ENCODE results near the gene ACBD4. TPM values are rescaled to one million over a fixed set of nuclear protein-coding genes. Genes with fewer than 3 reads are reported as not detected.

ACBD4 gene
- total RNA-seq, 6 donors from 2014 or later: 9.7 to 68.1 (median 23.4) TPM

GRCh38 chr17:45125509-45125908, 10.0 kb upstream of the ACBD4 start:
- TF ChIP-seq EP300 (IDR thresholded peaks at IDR 0.05): no peak
- ATAC-seq (ENCODE audit: low FRiP score in 2 of 2): no peak
- Histone ChIP-seq H3K4me1 (peaks cover 49 to 64% (median 52%) of the 10 kb centered on the region in 4 donors), H3K36me3 (peaks cover 0 to 7% (median 0%) of the 10 kb centered on the region in 4 donors), H3K27ac (no peak overlapping the region), H3K4me3 (no peak overlapping the region), H3K27me3 (no peaks in the 10 kb centered on the region), H3K9me3 (no peaks in the 10 kb centered on the region)
- DNase-seq: no peak
- WGBS, 2 donors: 98 to 99% methylated on average over 8 of the region's 8 CpGs

GRCh38 chr17:45127207-45127547, 8.3 kb upstream of the ACBD4 start:
- DNase-seq (no peak), ATAC-seq (ENCODE audit: low FRiP score in 2 of 2) (no peak)
- no peaks in the 10 kb centered on the region for H3K9me3 ChIP-seq
- H3K27me3 ChIP-seq: no peaks in the 10 kb centered on the region
- H3K4me1 ChIP-seq: peaks cover 58 to 74% (median 65%) of the 10 kb centered on the region in 4 donors
- H3K27ac ChIP-seq: peak overlapping the region; percentile 70 to 88 (median 78)
- no peaks in the 10 kb centered on the region for H3K36me3 ChIP-seq
- 72 to 82% methylated on average over 4 to 8 of the region's 8 CpGs for WGBS, 2 donors
- no peak overlapping the region for H3K4me3 ChIP-seq
- TF ChIP-seq POLR2AphosphoS5 (IDR thresholded peaks at IDR 0.05) (no peak), CTCF (IDR thresholded peaks at IDR 0.05) (no peak), POLR2A (IDR thresholded peaks at IDR 0.05) (no peak), EP300 (IDR thresholded peaks at IDR 0.05) (no peak)

GRCh38 chr17:45127548-45128300, 7.8 kb upstream of the ACBD4 start:
- Histone ChIP-seq H3K4me1 (peaks cover 58 to 70% (median 62%) of the 10 kb centered on the region in 4 donors), H3K36me3 (no peaks in the 10 kb centered on the region), H3K27me3 (no peaks in the 10 kb centered on the region), H3K9me3 (no peaks in the 10 kb centered on the region), H3K4me3 (no peak overlapping the region), H3K27ac (peak overlapping the region; percentile 70 to 88 (median 78))
- DNase-seq (peak; percentile 60 to 82), ATAC-seq (ENCODE audit: low FRiP score in 2 of 2) (peak in 1 of 2 donors; percentile 51)
- 40 to 51% methylated on average over 14 to 20 of the region's 20 CpGs for WGBS, 2 donors
- peak in 1 of 2 donors; percentile 46 for TF ChIP-seq POLR2AphosphoS5 (IDR thresholded peaks at IDR 0.05)
- no peak for TF ChIP-seq CTCF (IDR thresholded peaks at IDR 0.05)
- no peak for TF ChIP-seq EP300 (IDR thresholded peaks at IDR 0.05)
- TF ChIP-seq POLR2A (IDR thresholded peaks at IDR 0.05): no peak

GRCh38 chr17:45128331-45128730, 7.2 kb upstream of the ACBD4 start:
- no peak overlapping the region for H3K4me3 ChIP-seq
- no peaks in the 10 kb centered on the region for H3K9me3 ChIP-seq
- H3K27me3 ChIP-seq: no peaks in the 10 kb centered on the region
- DNase-seq: no peak
- no peaks in the 10 kb centered on the region for H3K36me3 ChIP-seq
- TF ChIP-seq EP300 (IDR thresholded peaks at IDR 0.05) (no peak), CTCF (IDR thresholded peaks at IDR 0.05) (no peak), POLR2AphosphoS5 (IDR thresholded peaks at IDR 0.05) (no peak)
- H3K27ac ChIP-seq: peak overlapping the region; percentile 70 to 88 (median 78)
- ATAC-seq (ENCODE audit: low FRiP score in 2 of 2): no peak
- 69 to 74% methylated on average over 2 to 4 of the region's 5 CpGs for WGBS, 2 donors
- H3K4me1 ChIP-seq: peaks cover 53 to 72% (median 61%) of the 10 kb centered on the region in 4 donors

GRCh38 chr17:45128989-45129388, 6.5 kb upstream of the ACBD4 start:
- H3K27me3 ChIP-seq: no peaks in the 10 kb centered on the region
- 94 to 100% methylated on average over 2 of the region's 2 CpGs for WGBS, 2 donors
- DNase-seq (no peak), ATAC-seq (ENCODE audit: low FRiP score in 2 of 2) (no peak)
- no peaks in the 10 kb centered on the region for H3K36me3 ChIP-seq
- H3K4me1 ChIP-seq: peaks cover 47 to 66% (median 55%) of the 10 kb centered on the region in 4 donors
- TF ChIP-seq EP300 (IDR thresholded peaks at IDR 0.05) (no peak), POLR2A (IDR thresholded peaks at IDR 0.05) (no peak), CTCF (IDR thresholded peaks at IDR 0.05) (no peak), POLR2AphosphoS5 (IDR thresholded peaks at IDR 0.05) (no peak)
- H3K27ac ChIP-seq: peak overlapping the region in 3 of 4 donors; percentile 70 to 88 (median 83)
- H3K4me3 ChIP-seq: no peak overlapping the region
- H3K9me3 ChIP-seq: no peaks in the 10 kb centered on the region

All from upper lobe of left lung (tissue), 6 donors.